ENCODE data around the gene TANK. TPM values are rescaled to one million over a fixed set of nuclear protein-coding genes. Genes with fewer than 3 reads are reported as not detected.

Gene TANK
- total and polyA plus RNA-seq, 2 of the 13 experiments (the other 11 are each of a cell fraction or from before 2014, with no cell fraction given), result 66.9 to 96.1 TPM

- BruUV-seq (replicated peaks), result no TSS peak
- Histone ChIP-seq H3K4me3 (replicated peaks in 1 of 3; ENCODE audit: insufficient read depth in 1 of 3, low read depth in 2 of 3, low read length in 3 of 3) (no peak overlapping the region), H3K4me2 (ENCODE audit: low read depth, low read length) (no peak overlapping the region), H3K9me3 (ENCODE audit: low read length) (no peaks in the 10 kb centered on the region), H2AFZ (ENCODE audit: low read length) (no peak overlapping the region), H3K27me3 (ENCODE audit: control insufficient read depth in 1 of 2, insufficient read depth in 2 of 2, low read length in 2 of 2) (peaks cover 0 to 5% of the 10 kb centered on the region in 2 experiments; a peak in 1 of 5 replicates), H3K4me1 (ENCODE audit: insufficient read depth, low read length) (peaks cover 84% of the 10 kb centered on the region), H4K20me1 (ENCODE audit: insufficient read depth, low read length) (peaks cover 14% of the 10 kb centered on the region; the same call in 1 of the 2 replicates), H3K9ac (ENCODE audit: insufficient read depth, low read depth, low read length) (no peak overlapping the region), H3K27ac (ENCODE audit: extremely low read length, insufficient read depth, low read length) (no peak overlapping the region), H3K36me3 (replicated peaks in 1 of 2; ENCODE audit: control insufficient read depth in 1 of 2, insufficient read depth in 2 of 2, low read length in 2 of 2) (peaks cover 5 to 17% of the 10 kb centered on the region in 2 experiments; a peak in 4 of 5 replicates), H3K79me2 (ENCODE audit: insufficient read depth, low read length) (peaks cover 71% of the 10 kb centered on the region)
- DNase-seq (ENCODE audit: low spot score) (no peak), FAIRE-seq (no peak), ATAC-seq (no peak)
- CTCF ChIA-PET (ENCODE audit: low intra/inter-chr PET ratio, low total read pairs), result no interaction called here
- no peak for TF ChIP-seq KAT8 (CRISPR knock-in tag; IDR thresholded peaks at IDR 0.05)
- no peak for TF ChIP-seq PCBP2 (optimal IDR thresholded peaks at IDR 0.05; ENCODE audit: low read depth, low read length, poor library complexity, severe bottlenecking)
- no peak for TF ChIP-seq MEIS1 (CRISPR knock-in tag; IDR thresholded peaks at IDR 0.05; ENCODE audit: borderline replicate concordance)
- no peak for TF ChIP-seq HDAC2 (CRISPR knock-in tag; IDR thresholded peaks at IDR 0.05)
- no peak for TF ChIP-seq MXD1 (CRISPR knock-in tag; IDR thresholded peaks at IDR 0.05)
- TF ChIP-seq RBFOX2 (IDR thresholded peaks at IDR 0.05; ENCODE audit: low read depth, low read length), result peak; percentile 59; the same call in 1 of the 2 replicates
- TF ChIP-seq STAT5B (CRISPR knock-in tag; IDR thresholded peaks at IDR 0.05), result no peak
- TF ChIP-seq SIX4 (CRISPR knock-in tag; IDR thresholded peaks at IDR 0.05), result no peak
- no peak for TF ChIP-seq ZNF329 (CRISPR knock-in tag; IDR thresholded peaks at IDR 0.05; ENCODE audit: low read depth)
- no peak for TF ChIP-seq ZC3H4 (CRISPR knock-in tag; IDR thresholded peaks at IDR 0.05; ENCODE audit: borderline replicate concordance)
- TF ChIP-seq ZNF101 (CRISPR knock-in tag; IDR thresholded peaks at IDR 0.05; ENCODE audit: borderline replicate concordance, low read depth), result no peak
- TF ChIP-seq TP53 (CRISPR knock-in tag; conservative IDR thresholded peaks at IDR 0.05), result no peak
- no peak for TF ChIP-seq ZNF30 (CRISPR knock-in tag; IDR thresholded peaks at IDR 0.05)
- no peak for TF ChIP-seq ZBTB3 (CRISPR knock-in tag; IDR thresholded peaks at IDR 0.05; ENCODE audit: borderline replicate concordance, low read depth)
- TF ChIP-seq POLR2A (IDR thresholded peaks at IDR 0.05; ENCODE audit: insufficient read depth in 1 of 2, low read depth in 2 of 2, low read length in 2 of 2), result peak in 1 of 2 experiments; percentile 32; a peak in 1 of 4 replicates
- TF ChIP-seq ZNF44 (CRISPR knock-in tag; IDR thresholded peaks at IDR 0.05), result no peak
- TF ChIP-seq ZNF484 (CRISPR knock-in tag; IDR thresholded peaks at IDR 0.05; ENCODE audit: borderline replicate concordance, low read depth), result no peak
- POLR2A ChIA-PET, result no interaction called here
- in situ Hi-C loops (cut with HindIII; ENCODE audit: extremely low pct_ligation_motif_present, low pct_unique_long_range_greater_than_20kb) (no loop called here), intact Hi-C loops (cut with micrococcal nuclease; ENCODE audit: unreplicated experiment) (no loop called here)
These were observed 5.0 kb downstream of the TANK start for GRCh38 chr2:161165266-161165665.

Measured in HepG2 (cell line).